Measurements from ENCODE around the gene PBX3.

PBX3 gene

DNA sequence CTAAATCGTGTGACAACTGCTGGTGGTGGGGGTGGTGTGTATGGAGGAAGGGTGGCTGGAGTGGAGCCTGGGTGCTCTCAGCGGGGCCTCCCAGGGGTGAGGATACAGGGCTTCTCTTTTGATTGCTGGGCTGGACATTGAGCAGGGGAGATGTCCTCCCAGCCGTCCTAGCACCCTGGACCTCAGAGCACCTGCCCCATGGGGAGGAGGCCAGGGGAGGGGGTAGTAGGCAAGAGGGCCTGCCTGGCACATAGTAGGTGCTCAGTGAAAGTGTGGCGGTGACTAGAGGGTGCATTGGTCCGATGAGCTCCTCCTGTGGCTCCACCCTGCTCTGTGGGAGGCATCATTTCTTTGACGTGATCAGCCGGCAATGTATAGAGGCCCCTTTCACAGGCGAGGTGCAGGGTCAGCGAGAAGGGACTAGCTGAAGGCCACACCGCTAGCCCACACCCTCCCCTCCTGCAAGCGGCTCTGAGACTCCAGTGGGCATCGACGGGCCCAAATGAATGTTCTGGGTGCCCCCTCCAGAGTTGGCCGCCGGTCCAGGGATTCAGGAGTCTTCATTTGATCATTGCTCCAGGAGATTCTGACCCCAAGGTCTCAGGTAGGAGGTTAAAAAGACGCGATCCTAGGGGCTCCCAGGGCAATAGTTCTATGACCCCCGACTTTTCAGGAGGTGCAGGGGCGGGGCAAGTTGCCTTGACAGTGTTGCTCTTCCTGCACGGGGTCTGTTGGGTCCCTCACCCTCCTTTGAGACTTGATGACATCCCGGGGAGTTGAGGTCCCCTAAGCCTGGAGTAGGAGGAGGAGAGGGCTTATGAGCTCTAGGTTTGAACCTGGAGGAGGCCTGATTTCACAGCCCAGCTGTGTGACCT lies 255.5 kb downstream of the PBX3 start:
- Histone ChIP-seq H3K27me3 (ENCODE audit: control insufficient read depth, insufficient read depth, low read length) (peaks cover 25% of the 10 kb centered on the region), H3K9me3 (replicated peaks; ENCODE audit: low read length) (peaks cover 4% of the 10 kb centered on the region), H3K9ac (ENCODE audit: low read depth, low read length) (no peak overlapping the region), H3K4me3 (ENCODE audit: low read length) (no peak overlapping the region), H3K36me3 (ENCODE audit: insufficient read depth, low read length) (no peaks in the 10 kb centered on the region), H3K4me2 (ENCODE audit: low read length) (no peak overlapping the region), H3K4me1 (ENCODE audit: control insufficient read depth, insufficient read depth, low read length) (no peaks in the 10 kb centered on the region)

DNA sequence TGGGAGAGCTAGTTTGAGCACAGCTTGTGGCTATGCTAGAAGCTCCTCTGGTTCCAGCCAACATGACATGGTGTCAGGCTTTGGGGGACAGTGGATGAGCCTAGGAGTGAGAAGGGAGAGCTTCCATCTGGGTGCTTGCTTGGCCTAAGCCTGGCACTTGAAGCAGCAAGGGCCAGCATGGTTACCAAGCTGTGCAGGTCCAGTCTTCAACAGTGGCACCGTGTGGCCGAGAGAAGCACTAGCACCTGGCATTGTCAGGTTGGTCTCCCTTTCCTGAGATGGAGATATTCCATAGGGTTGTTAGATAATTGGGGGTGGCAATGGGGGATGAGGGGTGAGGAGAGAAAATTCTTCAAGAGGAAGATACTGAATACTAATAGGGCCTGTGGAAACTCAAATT lies 261.9 kb downstream of the PBX3 start:
- Histone ChIP-seq H3K36me3 (ENCODE audit: insufficient read depth, low read length) (no peaks in the 10 kb centered on the region), H3K9me3 (replicated peaks; ENCODE audit: low read length) (peaks cover 17% of the 10 kb centered on the region), H3K4me1 (ENCODE audit: control insufficient read depth, insufficient read depth, low read length) (no peaks in the 10 kb centered on the region), H3K27me3 (ENCODE audit: control insufficient read depth, insufficient read depth, low read length) (no peaks in the 10 kb centered on the region), H3K9ac (ENCODE audit: low read depth, low read length) (no peak overlapping the region), H3K4me3 (ENCODE audit: low read length) (no peak overlapping the region), H3K4me2 (ENCODE audit: low read length) (no peak overlapping the region)

DNA sequence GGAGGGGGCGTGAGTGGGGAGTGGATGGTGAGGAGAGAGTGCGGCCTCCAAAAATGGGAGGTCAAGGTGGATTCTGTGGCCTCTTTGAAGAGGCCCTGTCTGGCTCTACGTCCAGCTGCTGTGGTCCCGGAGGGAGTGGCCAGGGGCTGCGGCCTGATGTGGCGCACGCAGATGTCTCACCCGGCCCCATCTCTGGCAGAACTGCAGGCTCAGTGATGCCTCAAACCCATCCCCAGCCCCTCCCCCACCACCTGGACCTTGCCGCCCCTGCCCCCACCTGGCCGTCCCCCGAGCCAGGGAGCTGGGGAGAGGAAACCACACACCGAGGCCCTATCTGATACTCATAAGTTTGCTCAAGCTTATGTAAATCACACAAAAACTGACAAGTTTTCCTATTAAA lies 267.6 kb downstream of the PBX3 start:
- H3K9me3 ChIP-seq (replicated peaks; ENCODE audit: low read length), result no peaks in the 10 kb centered on the region
- no peak overlapping the region for H3K9ac ChIP-seq (ENCODE audit: low read depth, low read length)
- no peak overlapping the region for H3K4me3 ChIP-seq (ENCODE audit: low read length)
- H3K36me3 ChIP-seq (ENCODE audit: insufficient read depth, low read length), result no peaks in the 10 kb centered on the region
- no peaks in the 10 kb centered on the region for H3K4me1 ChIP-seq (ENCODE audit: control insufficient read depth, insufficient read depth, low read length)
- H3K4me2 ChIP-seq (ENCODE audit: low read length), result no peak overlapping the region
- peaks cover 6% of the 10 kb centered on the region for H3K27me3 ChIP-seq (ENCODE audit: control insufficient read depth, insufficient read depth, low read length)

DNA sequence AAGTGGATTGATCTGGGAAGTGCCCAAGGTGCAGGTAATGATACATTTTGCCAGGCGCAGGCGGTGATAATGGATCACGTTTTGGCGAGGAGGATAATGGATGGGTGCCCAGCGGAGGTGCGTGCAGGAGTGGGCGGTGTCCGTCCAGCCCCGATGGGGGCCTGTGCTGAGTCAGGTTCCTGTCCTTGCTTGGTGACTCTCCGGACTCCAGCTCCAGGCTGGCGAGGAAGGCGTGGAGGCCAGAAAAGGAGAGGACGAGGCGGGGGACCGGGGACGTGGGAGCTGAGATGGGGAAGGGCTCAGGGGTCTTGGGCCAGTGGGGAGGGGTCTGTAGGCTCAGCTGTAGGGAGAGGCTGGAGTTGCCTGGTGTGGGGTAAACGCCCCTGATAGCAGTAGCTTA lies 268.3 kb downstream of the PBX3 start:
- H3K9me3 ChIP-seq (replicated peaks; ENCODE audit: low read length), result no peaks in the 10 kb centered on the region
- H3K4me1 ChIP-seq (ENCODE audit: control insufficient read depth, insufficient read depth, low read length), result no peaks in the 10 kb centered on the region
- H3K27me3 ChIP-seq (ENCODE audit: control insufficient read depth, insufficient read depth, low read length), result peaks cover 8% of the 10 kb centered on the region

GRCh38 chr9:126016579-126017290 lies 269.6 kb downstream of the PBX3 start:
- Histone ChIP-seq H3K4me1 (ENCODE audit: control insufficient read depth, insufficient read depth, low read length) (no peaks in the 10 kb centered on the region), H3K9ac (ENCODE audit: low read depth, low read length) (no peak overlapping the region), H3K9me3 (replicated peaks; ENCODE audit: low read length) (no peaks in the 10 kb centered on the region), H3K36me3 (ENCODE audit: insufficient read depth, low read length) (no peaks in the 10 kb centered on the region), H3K4me3 (ENCODE audit: low read length) (no peak overlapping the region), H3K4me2 (ENCODE audit: low read length) (no peak overlapping the region), H3K27me3 (ENCODE audit: control insufficient read depth, insufficient read depth, low read length) (peaks cover 8% of the 10 kb centered on the region)

More for the DNA sequence above, 268.3 kb downstream of the PBX3 start:
- no peak overlapping the region for H3K4me3 ChIP-seq (ENCODE audit: low read length)
- H3K9ac ChIP-seq (ENCODE audit: low read depth, low read length), result no peak overlapping the region
- no peak overlapping the region for H3K4me2 ChIP-seq (ENCODE audit: low read length)
- H3K36me3 ChIP-seq (ENCODE audit: insufficient read depth, low read length), result no peaks in the 10 kb centered on the region
